HG03139 (cell line): ENCODE data around the gene KCTD21.

Experiments
- ATAC-seq: cut with Tn5 transposase; IDR thresholded peaks from one replicate; pipeline ENCODE4 v1.9.1; 2021; ENCODE audit not compliant: unreplicated experiment

The KCTD21 gene

GRCh38 chr11:78202733-78203167 lies 14.3 kb upstream of the KCTD21 start:
- no peak for ATAC-seq

GRCh38 chr11:78201096-78201818 lies 12.8 kb upstream of the KCTD21 start:
- ATAC-seq: no peak

GRCh38 chr11:78200553-78200952 lies 12.1 kb upstream of the KCTD21 start:
- ATAC-seq: no peak

GRCh38 chr11:78200061-78200460 lies 11.6 kb upstream of the KCTD21 start:
- ATAC-seq: no peak

GRCh38 chr11:78199653-78200015 lies 11.2 kb upstream of the KCTD21 start:
- ATAC-seq: no peak

GRCh38 chr11:78199015-78199652 lies 10.7 kb upstream of the KCTD21 start:
- no peak for ATAC-seq

- ATAC-seq: no peak
These were observed 9.4 kb upstream of the KCTD21 start for GRCh38 chr11:78197816-78198215.

GRCh38 chr11:78196661-78197091 lies 8.2 kb upstream of the KCTD21 start:
- ATAC-seq: no peak

GRCh38 chr11:78195917-78196560 lies 7.6 kb upstream of the KCTD21 start:
- no peak for ATAC-seq

GRCh38 chr11:78194490-78194889 lies 6.1 kb upstream of the KCTD21 start:
- no peak for ATAC-seq

GRCh38 chr11:78193806-78194205 lies 5.4 kb upstream of the KCTD21 start:
- no peak for ATAC-seq

GRCh38 chr11:78192911-78193351 lies 4.5 kb upstream of the KCTD21 start:
- no peak for ATAC-seq

- no peak for ATAC-seq
These were observed 3.8 kb upstream of the KCTD21 start for GRCh38 chr11:78192223-78192719.

- no peak for ATAC-seq
These were observed 2.6 kb upstream of the KCTD21 start for GRCh38 chr11:78190871-78191538.

GRCh38 chr11:78190374-78190773 lies 1.9 kb upstream of the KCTD21 start:
- no peak for ATAC-seq

- no peak for ATAC-seq
These were observed 1.4 kb upstream of the KCTD21 start for GRCh38 chr11:78189851-78190250.

- no peak for ATAC-seq
These were observed 823 bp upstream of the KCTD21 start for GRCh38 chr11:78189174-78189724.

GRCh38 chr11:78187366-78188285 lies 800 bp downstream of the KCTD21 start:
- peak; percentile 17 for ATAC-seq

- ATAC-seq: no peak
These were observed 7.2 kb downstream of the KCTD21 start for GRCh38 chr11:78181185-78181584.

- ATAC-seq: no peak
These were observed 7.7 kb downstream of the KCTD21 start for GRCh38 chr11:78180751-78181150.
